A549 (cell line): ENCODE measurements around the gene RADX. TPM values are rescaled to one million over a fixed set of nuclear protein-coding genes. Genes with fewer than 3 reads are reported as not detected.

Experiments used
- ATAC-seq, 2 experiments: fragments of 200-7000 bp in 1 of 2; fragments of >200 bp in 1 of 2; cut with Nextera tagmentation in 1 of 2; cut with Tn5 transposase in 1 of 2; 3 replicates each; pipeline versions ENCODE4 v1.8.0 to v1.9.1; 2018 to 2020; ENCODE audit warnings: mild to moderate bottlenecking in 1 of 2, moderate library complexity in 1 of 2
- CTCF ChIA-PET: fragments of 300-600 bp; sonication (Branson Sonifier 250); formaldehyde crosslinking; extraction: SDS; loops from one replicate; lab custom pipeline; 2021; ENCODE audit warnings: antibody characterized with exemption, inconsistent platforms; lab: Yijun Ruan, JAX
- POLR2A ChIA-PET: fragments of 350-600 bp; formaldehyde crosslinking; extraction: SDS; loops from one replicate; lab custom pipeline; 2021; ENCODE audit warnings: antibody characterized with exemption, inconsistent platforms; lab: Yijun Ruan, JAX
- DNase-seq, 2 experiments: peaks; one replicate each; pipeline versions ENCODE4 v3.0.0 to v3.0.0-alpha.2; 2011 to 2016; ENCODE audit warnings: low read depth in 1 of 2, low spot score in 1 of 2
- FAIRE-seq: peaks from 2 replicates; lab custom pipeline; 2011; peaks lifted over from hg19 to GRCh38; lab: Jason Lieb, UNC
- H3K27ac ChIP-seq, 2 experiments: fragments of >200 bp; sonication (Bioruptor Twin); formaldehyde crosslinking; 3 replicates each; pipeline ENCODE4 v1.5.1; 2016 to 2017
- H3K4me1 ChIP-seq: fragments of >200 bp; sonication (Bioruptor Twin); formaldehyde crosslinking; 3 replicates; pipeline ENCODE4 v1.6.1; 2016
- H3K4me2 ChIP-seq: fragments of >200 bp; sonication (Bioruptor Twin); formaldehyde crosslinking; 3 replicates; pipeline ENCODE4 v1.6.1; 2016
- H3K4me3 ChIP-seq: fragments of >200 bp; sonication (Bioruptor Twin); formaldehyde crosslinking; 3 replicates; pipeline ENCODE4 v1.5.1; 2016
- H3K9me3 ChIP-seq: fragments of >200 bp; sonication (Bioruptor Twin); formaldehyde crosslinking; 3 replicates; pipeline ENCODE4 v1.6.1; 2016
- CBX2 ChIP-seq: fragments of 200-600 bp; sonication (generic); IDR thresholded peaks from 2 replicates; pipeline ENCODE4 v1.6.1; 2016; ENCODE audit warnings: low read depth, mild to moderate bottlenecking, borderline replicate concordance
- CEBPB ChIP-seq, 2 experiments: fragments of >200 bp in 1 of 2; sonication (Bioruptor Twin) in 1 of 2; formaldehyde crosslinking in 1 of 2; IDR thresholded peaks; 2 replicates each; pipeline ENCODE4 v1.6.1; 2012 to 2016
- FOSB ChIP-seq: fragments of 250-450 bp; sonication (Bioruptor Pico); IDR thresholded peaks from 2 replicates; pipeline ENCODE4 v1.5.0; 2020; ENCODE audit warnings: mild to moderate bottlenecking, moderate library complexity
- FOSL2 ChIP-seq, 2 experiments: fragments of 450-650 bp in 1 of 2; fragments of >200 bp in 1 of 2; sonication (Bioruptor Twin) in 1 of 2; formaldehyde crosslinking; IDR thresholded peaks; 2 replicates each; pipeline versions ENCODE4 v1.5.0 to v1.6.1; 2016 to 2020; ENCODE audit warnings: mild to moderate bottlenecking in 1 of 2, moderate library complexity in 1 of 2
- GATA3 ChIP-seq: IDR thresholded peaks from 2 replicates; pipeline ENCODE4 v1.6.1; 2012; ENCODE audit warnings: borderline replicate concordance
- HOXA7 ChIP-seq: fragments of 250-450 bp; sonication (Bioruptor Pico); IDR thresholded peaks from 2 replicates; pipeline ENCODE4 v1.5.0; 2020; ENCODE audit warnings: mild to moderate bottlenecking, moderate library complexity
- HOXB5 ChIP-seq: fragments of 250-450 bp; sonication (Bioruptor Pico); IDR thresholded peaks from 2 replicates; pipeline ENCODE4 v1.5.0; 2020; ENCODE audit warnings: mild to moderate bottlenecking, moderate library complexity
- JUN ChIP-seq, 2 experiments: fragments of >200 bp; sonication (Bioruptor Twin); formaldehyde crosslinking; IDR thresholded peaks; 2 replicates in 1 of 2; 3 replicates in 1 of 2; pipeline ENCODE4 v1.6.1; 2016 to 2017
- KDM1A ChIP-seq: fragments of 200-600 bp; sonication (generic); IDR thresholded peaks from 2 replicates; pipeline ENCODE4 v1.6.1; 2016; ENCODE audit warnings: low read depth, mild to moderate bottlenecking
- KDM5A ChIP-seq: fragments of 200-600 bp; sonication (generic); IDR thresholded peaks from 2 replicates; pipeline ENCODE4 v1.6.1; 2016; ENCODE audit warnings: antibody characterized with exemption, mild to moderate bottlenecking
- MYC ChIP-seq: IDR thresholded peaks from 2 replicates; pipeline ENCODE4 v1.6.1; 2012; ENCODE audit warnings: mild to moderate bottlenecking, inconsistent platforms, low read length, improper control_type of control experiment, borderline replicate concordance
- NFE2L2 ChIP-seq: fragments of 150-350 bp; conservative IDR thresholded peaks from 2 replicates; pipeline ENCODE4 v1.6.1; 2014; ENCODE audit warnings: low read length
- NPAS2 ChIP-seq: fragments of 250-450 bp; sonication (Bioruptor Pico); IDR thresholded peaks from 2 replicates; pipeline ENCODE4 v1.8.0; 2022; ENCODE audit warnings: mild to moderate bottlenecking, moderate library complexity, borderline replicate concordance
- PHF8 ChIP-seq: fragments of 200-600 bp; sonication (generic); IDR thresholded peaks from 2 replicates; pipeline ENCODE4 v1.6.1; 2016; ENCODE audit warnings: low read depth, mild to moderate bottlenecking, antibody characterized with exemption, moderate library complexity, borderline replicate concordance
- POLR2A ChIP-seq: IDR thresholded peaks from 2 replicates; pipeline ENCODE4 v1.6.1; 2012; ENCODE audit warnings: mild to moderate bottlenecking, low read length
- POLR2AphosphoS2 ChIP-seq: conservative IDR thresholded peaks from 2 replicates; pipeline ENCODE4 v1.6.1; 2012; ENCODE audit warnings: low read length, improper control_type of control experiment, inconsistent platforms
- RARB ChIP-seq: fragments of 250-450 bp; sonication (Bioruptor Pico); IDR thresholded peaks from 2 replicates; pipeline ENCODE4 v1.8.0; 2021; ENCODE audit warnings: mild to moderate bottlenecking, moderate library complexity
- RFX5 ChIP-seq: fragments of 450-650 bp; IDR thresholded peaks from 2 replicates; pipeline ENCODE4 v1.7.1; 2014; ENCODE audit warnings: antibody characterized with exemption, mild to moderate bottlenecking, moderate library complexity
- RNF2 ChIP-seq: fragments of 200-600 bp; sonication (generic); IDR thresholded peaks from 2 replicates; pipeline ENCODE4 v1.6.1; 2016; ENCODE audit warnings: low read depth, mild to moderate bottlenecking, antibody characterized with exemption, moderate library complexity, borderline replicate concordance
- SMC3 ChIP-seq: fragments of >200 bp; sonication (Bioruptor Twin); formaldehyde crosslinking; IDR thresholded peaks from 3 replicates; pipeline ENCODE4 v1.6.1; 2018; ENCODE audit warnings: inconsistent platforms
- SREBF2 ChIP-seq: fragments of 450-650 bp; IDR thresholded peaks from 2 replicates; pipeline ENCODE4 v1.6.1; 2014; ENCODE audit warnings: mild to moderate bottlenecking, moderate library complexity
- ZSCAN20 ChIP-seq: fragments of 250-450 bp; sonication (Bioruptor Pico); IDR thresholded peaks from 2 replicates; pipeline ENCODE4 v1.8.0; 2022; ENCODE audit warnings: mild to moderate bottlenecking, moderate library complexity
- WGBS: methylation state at CpG from one replicate; pipeline ENCODE4 v1.1.6; 2017; ENCODE audit errors: missing lambda C conversion rate; 5-methylcytosine and 5-hydroxymethylcytosine counted together
- polyA plus RNA-seq, 4 experiments: library from polyadenylated mRNA; depleted of rRNA in 3 of 4; stranded (reverse); fragments of >200 nt; fragmentation: RNase III in 1 of 4; extraction: RNeasy Plus Mini Kit Qiagen cat#74134 plus additional on column Dnase treatment in 1 of 4; gene quantifications; 2 replicates in 3 of 4; 3 replicates in 1 of 4; pipeline ENCODE4 v1.2.3, GENCODE V29; 2011 to 2017
- TF ChIP-seq, protein P1 (sequence below): IDR thresholded peaks from 2 replicates; pipeline ENCODE4 v1.6.1; 2012; ENCODE audit warnings: low read depth, borderline replicate concordance
- TF ChIP-seq, protein P2 (sequence below): fragments of >200 bp; sonication (Bioruptor Twin); formaldehyde crosslinking; IDR thresholded peaks from 3 replicates; pipeline ENCODE4 v1.6.1; 2016
- TF ChIP-seq, protein P3 (sequence below): fragments of >200 bp; sonication (Bioruptor Twin); formaldehyde crosslinking; IDR thresholded peaks from 3 replicates; pipeline ENCODE4 v1.5.1; 2016
- TF ChIP-seq, protein P4 (sequence below): fragments of 250-450 bp; sonication (Bioruptor Pico); IDR thresholded peaks from 2 replicates; pipeline ENCODE4 v1.5.0; 2021; ENCODE audit warnings: mild to moderate bottlenecking, moderate library complexity, borderline replicate concordance
- TF ChIP-seq, protein P5 (sequence below): fragments of 200-600 bp; sonication (generic); IDR thresholded peaks from 2 replicates; pipeline ENCODE4 v1.6.1; 2016; ENCODE audit warnings: antibody characterized with exemption, mild to moderate bottlenecking, moderate library complexity
- TF ChIP-seq, protein P6 (sequence below): fragments of 250-450 bp; sonication (Bioruptor Pico); IDR thresholded peaks from 2 replicates; pipeline ENCODE4 v1.5.0; 2020; ENCODE audit warnings: low read depth, mild to moderate bottlenecking, moderate library complexity

Gene RADX
- polyA plus RNA-seq, 2 of the 4 experiments (the other 2 are of a cell fraction) = 0.12 to 0.25 TPM

DNA sequence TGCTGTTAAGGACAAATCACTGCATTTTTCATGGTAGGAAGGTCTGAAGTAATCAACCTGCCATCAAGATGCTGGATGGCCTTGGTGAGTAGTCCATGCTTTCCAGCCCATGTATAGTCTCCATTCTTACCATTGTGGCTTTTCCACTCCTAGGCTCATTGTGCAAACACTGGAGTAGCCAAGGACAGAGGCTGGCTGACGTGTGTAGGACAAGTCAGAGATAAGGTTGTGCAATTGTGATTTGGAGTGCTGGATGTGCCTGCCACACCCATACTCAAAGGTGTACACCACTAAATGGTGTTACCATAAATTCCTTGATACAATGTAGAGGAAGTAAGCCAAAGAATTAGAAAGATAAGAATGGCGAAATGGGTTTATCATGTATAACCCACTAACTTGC lies 26.3 kb upstream of the RADX start:
- DNase-seq = peak in 1 of 2 experiments; percentile 0
- ChIA-PET CTCF (no interaction called here), POLR2A (no interaction called here)
- H3K4me1 ChIP-seq = no peaks in the 10 kb centered on the region
- no peak overlapping the region for H3K4me3 ChIP-seq
- ATAC-seq = no peak
- H3K4me2 ChIP-seq = no peak overlapping the region
- no peak overlapping the region for H3K27ac ChIP-seq
- no peak for FAIRE-seq
- H3K9me3 ChIP-seq = no peaks in the 10 kb centered on the region
- no peak for TF ChIP-seq POLR2A
- TF ChIP-seq HOXB5 = no peak
- TF ChIP-seq PHF8 = no peak
- no peak for TF ChIP-seq RNF2
- no peak for TF ChIP-seq NPAS2 (CRISPR knock-in tag)
- no peak for TF ChIP-seq RFX5
- TF ChIP-seq POLR2AphosphoS2 = no peak
- TF ChIP-seq KDM5A = no peak
- no peak for TF ChIP-seq SMC3
- TF ChIP-seq, protein P1, sequence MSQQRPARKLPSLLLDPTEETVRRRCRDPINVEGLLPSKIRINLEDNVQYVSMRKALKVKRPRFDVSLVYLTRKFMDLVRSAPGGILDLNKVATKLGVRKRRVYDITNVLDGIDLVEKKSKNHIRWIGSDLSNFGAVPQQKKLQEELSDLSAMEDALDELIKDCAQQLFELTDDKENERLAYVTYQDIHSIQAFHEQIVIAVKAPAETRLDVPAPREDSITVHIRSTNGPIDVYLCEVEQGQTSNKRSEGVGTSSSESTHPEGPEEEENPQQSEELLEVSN = no peak
- no peak for TF ChIP-seq FOSL2 (IDR thresholded peaks at IDR 0.05)
- TF ChIP-seq FOSL2 (CRISPR knock-in tag; IDR thresholded peaks at IDR 0.05) = no peak
- TF ChIP-seq RARB (CRISPR knock-in tag) = no peak
- no peak for TF ChIP-seq FOSB (CRISPR knock-in tag)
- WGBS = 5% methylated on average over 2 of the region's 2 CpGs

DNA sequence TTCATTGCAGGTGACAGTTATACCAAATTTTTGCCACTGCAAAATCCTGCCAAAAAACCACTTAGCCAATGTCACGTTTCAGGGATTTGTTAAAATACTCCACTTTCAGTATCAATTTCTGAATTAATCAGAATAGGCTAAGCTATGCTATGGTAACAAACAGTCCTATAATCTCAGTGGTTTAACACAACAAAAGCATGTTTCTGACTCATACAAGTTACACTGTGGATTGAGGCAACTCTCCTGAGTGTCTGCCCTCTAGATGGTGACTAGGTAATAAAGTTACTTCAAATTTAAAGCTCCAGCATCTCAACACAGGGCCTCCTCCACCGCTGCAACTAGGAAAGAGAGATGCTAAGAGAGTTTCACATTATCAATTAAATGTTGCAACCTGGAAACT lies 23.0 kb upstream of the RADX start:
- CTCF ChIA-PET = no interaction called here
- TF ChIP-seq ZSCAN20 = no peak
- TF ChIP-seq, protein P2, sequence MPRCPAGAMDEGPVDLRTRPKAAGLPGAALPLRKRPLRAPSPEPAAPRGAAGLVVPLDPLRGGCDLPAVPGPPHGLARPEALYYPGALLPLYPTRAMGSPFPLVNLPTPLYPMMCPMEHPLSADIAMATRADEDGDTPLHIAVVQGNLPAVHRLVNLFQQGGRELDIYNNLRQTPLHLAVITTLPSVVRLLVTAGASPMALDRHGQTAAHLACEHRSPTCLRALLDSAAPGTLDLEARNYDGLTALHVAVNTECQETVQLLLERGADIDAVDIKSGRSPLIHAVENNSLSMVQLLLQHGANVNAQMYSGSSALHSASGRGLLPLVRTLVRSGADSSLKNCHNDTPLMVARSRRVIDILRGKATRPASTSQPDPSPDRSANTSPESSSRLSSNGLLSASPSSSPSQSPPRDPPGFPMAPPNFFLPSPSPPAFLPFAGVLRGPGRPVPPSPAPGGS = no peak
- no peak for TF ChIP-seq FOSL2 (IDR thresholded peaks at IDR 0.05)
- no peak for TF ChIP-seq FOSL2 (CRISPR knock-in tag; IDR thresholded peaks at IDR 0.05)
- no peak for TF ChIP-seq JUN (IDR thresholded peaks at IDR 0.05)
- no peak for TF ChIP-seq HOXA7 (CRISPR knock-in tag)
- TF ChIP-seq NFE2L2 = no peak
- TF ChIP-seq GATA3 = no peak
- TF ChIP-seq, protein P3, sequence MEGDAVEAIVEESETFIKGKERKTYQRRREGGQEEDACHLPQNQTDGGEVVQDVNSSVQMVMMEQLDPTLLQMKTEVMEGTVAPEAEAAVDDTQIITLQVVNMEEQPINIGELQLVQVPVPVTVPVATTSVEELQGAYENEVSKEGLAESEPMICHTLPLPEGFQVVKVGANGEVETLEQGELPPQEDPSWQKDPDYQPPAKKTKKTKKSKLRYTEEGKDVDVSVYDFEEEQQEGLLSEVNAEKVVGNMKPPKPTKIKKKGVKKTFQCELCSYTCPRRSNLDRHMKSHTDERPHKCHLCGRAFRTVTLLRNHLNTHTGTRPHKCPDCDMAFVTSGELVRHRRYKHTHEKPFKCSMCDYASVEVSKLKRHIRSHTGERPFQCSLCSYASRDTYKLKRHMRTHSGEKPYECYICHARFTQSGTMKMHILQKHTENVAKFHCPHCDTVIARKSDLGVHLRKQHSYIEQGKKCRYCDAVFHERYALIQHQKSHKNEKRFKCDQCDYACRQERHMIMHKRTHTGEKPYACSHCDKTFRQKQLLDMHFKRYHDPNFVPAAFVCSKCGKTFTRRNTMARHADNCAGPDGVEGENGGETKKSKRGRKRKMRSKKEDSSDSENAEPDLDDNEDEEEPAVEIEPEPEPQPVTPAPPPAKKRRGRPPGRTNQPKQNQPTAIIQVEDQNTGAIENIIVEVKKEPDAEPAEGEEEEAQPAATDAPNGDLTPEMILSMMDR = no peak
- TF ChIP-seq RNF2 = no peak
- no peak for TF ChIP-seq MYC
- no peak for TF ChIP-seq SREBF2
- TF ChIP-seq, protein P4, sequence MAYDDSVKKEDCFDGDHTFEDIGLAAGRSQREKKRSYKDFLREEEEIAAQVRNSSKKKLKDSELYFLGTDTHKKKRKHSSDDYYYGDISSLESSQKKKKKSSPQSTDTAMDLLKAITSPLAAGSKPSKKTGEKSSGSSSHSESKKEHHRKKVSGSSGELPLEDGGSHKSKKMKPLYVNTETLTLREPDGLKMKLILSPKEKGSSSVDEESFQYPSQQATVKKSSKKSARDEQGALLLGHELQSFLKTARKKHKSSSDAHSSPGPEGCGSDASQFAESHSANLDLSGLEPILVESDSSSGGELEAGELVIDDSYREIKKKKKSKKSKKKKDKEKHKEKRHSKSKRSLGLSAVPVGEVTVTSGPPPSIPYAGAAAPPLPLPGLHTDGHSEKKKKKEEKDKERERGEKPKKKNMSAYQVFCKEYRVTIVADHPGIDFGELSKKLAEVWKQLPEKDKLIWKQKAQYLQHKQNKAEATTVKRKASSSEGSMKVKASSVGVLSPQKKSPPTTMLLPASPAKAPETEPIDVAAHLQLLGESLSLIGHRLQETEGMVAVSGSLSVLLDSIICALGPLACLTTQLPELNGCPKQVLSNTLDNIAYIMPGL (CRISPR knock-in tag) = no peak
- TF ChIP-seq KDM1A = no peak
- TF ChIP-seq, protein P5, sequence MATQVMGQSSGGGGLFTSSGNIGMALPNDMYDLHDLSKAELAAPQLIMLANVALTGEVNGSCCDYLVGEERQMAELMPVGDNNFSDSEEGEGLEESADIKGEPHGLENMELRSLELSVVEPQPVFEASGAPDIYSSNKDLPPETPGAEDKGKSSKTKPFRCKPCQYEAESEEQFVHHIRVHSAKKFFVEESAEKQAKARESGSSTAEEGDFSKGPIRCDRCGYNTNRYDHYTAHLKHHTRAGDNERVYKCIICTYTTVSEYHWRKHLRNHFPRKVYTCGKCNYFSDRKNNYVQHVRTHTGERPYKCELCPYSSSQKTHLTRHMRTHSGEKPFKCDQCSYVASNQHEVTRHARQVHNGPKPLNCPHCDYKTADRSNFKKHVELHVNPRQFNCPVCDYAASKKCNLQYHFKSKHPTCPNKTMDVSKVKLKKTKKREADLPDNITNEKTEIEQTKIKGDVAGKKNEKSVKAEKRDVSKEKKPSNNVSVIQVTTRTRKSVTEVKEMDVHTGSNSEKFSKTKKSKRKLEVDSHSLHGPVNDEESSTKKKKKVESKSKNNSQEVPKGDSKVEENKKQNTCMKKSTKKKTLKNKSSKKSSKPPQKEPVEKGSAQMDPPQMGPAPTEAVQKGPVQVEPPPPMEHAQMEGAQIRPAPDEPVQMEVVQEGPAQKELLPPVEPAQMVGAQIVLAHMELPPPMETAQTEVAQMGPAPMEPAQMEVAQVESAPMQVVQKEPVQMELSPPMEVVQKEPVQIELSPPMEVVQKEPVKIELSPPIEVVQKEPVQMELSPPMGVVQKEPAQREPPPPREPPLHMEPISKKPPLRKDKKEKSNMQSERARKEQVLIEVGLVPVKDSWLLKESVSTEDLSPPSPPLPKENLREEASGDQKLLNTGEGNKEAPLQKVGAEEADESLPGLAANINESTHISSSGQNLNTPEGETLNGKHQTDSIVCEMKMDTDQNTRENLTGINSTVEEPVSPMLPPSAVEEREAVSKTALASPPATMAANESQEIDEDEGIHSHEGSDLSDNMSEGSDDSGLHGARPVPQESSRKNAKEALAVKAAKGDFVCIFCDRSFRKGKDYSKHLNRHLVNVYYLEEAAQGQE = no peak
- TF ChIP-seq, protein P6, sequence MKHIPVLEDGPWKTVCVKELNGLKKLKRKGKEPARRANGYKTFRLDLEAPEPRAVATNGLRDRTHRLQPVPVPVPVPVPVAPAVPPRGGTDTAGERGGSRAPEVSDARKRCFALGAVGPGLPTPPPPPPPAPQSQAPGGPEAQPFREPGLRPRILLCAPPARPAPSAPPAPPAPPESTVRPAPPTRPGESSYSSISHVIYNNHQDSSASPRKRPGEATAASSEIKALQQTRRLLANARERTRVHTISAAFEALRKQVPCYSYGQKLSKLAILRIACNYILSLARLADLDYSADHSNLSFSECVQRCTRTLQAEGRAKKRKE (CRISPR knock-in tag) = no peak
- TF ChIP-seq CEBPB (IDR thresholded peaks at IDR 0.05) = no peak
- TF ChIP-seq CBX2 = no peak
- TF ChIP-seq, all 56 proteins: peak for 0
- FAIRE-seq (no peak), ATAC-seq (no peak), DNase-seq (no peak)
- H3K4me2 ChIP-seq = no peak overlapping the region
- 6% methylated on average over 2 of the region's 2 CpGs for WGBS
- no peak overlapping the region for H3K27ac ChIP-seq
- no peaks in the 10 kb centered on the region for H3K4me1 ChIP-seq
- no peak overlapping the region for H3K4me3 ChIP-seq
- POLR2A ChIA-PET = no interaction called here
- no peaks in the 10 kb centered on the region for H3K9me3 ChIP-seq
